Parathyroid adenoma (tissue), 2 donors: ENCODE data around the gene CARS1.

Experiments
- H2AFZ ChIP-seq: fragments of 300-600 bp; sonication (generic); one replicate; pipeline ENCODE4 v1.7.0; 2017; ENCODE audit warnings: antibody characterized with exemption, mild to moderate bottlenecking
- H3K27ac ChIP-seq: fragments of 300-600 bp; sonication (generic); one replicate; pipeline ENCODE4 v1.7.0; 2017
- H3K27me3 ChIP-seq: fragments of 300-600 bp; sonication (generic); one replicate; pipeline ENCODE4 v1.7.0; 2017; ENCODE audit warnings: low read length; ENCODE audit not compliant: control insufficient read depth, insufficient read depth
- H3K36me3 ChIP-seq: fragments of 300-600 bp; sonication (generic); one replicate; pipeline ENCODE4 v1.7.0; 2017; ENCODE audit warnings: low read length; ENCODE audit not compliant: control insufficient read depth, insufficient read depth
- H3K4me1 ChIP-seq: fragments of 300-600 bp; sonication (generic); one replicate; pipeline ENCODE4 v1.7.0; 2017; ENCODE audit warnings: control low read depth
- H3K4me2 ChIP-seq: fragments of 300-600 bp; sonication (generic); one replicate; pipeline ENCODE4 v1.7.0; 2017; ENCODE audit warnings: low read length
- H3K4me3 ChIP-seq: fragments of 300-600 bp; sonication (generic); one replicate; pipeline ENCODE4 v1.7.0; 2017; ENCODE audit warnings: low read depth, low read length
- H3K79me2 ChIP-seq: fragments of 300-600 bp; sonication (generic); one replicate; pipeline ENCODE4 v1.7.0; 2017; ENCODE audit warnings: control low read depth
- H3K9ac ChIP-seq: fragments of 300-600 bp; sonication (generic); one replicate; pipeline ENCODE4 v1.7.0; 2017; ENCODE audit warnings: mild to moderate bottlenecking
- H3K9me3 ChIP-seq: fragments of 300-600 bp; sonication (generic); one replicate; pipeline ENCODE4 v1.7.0; 2017; ENCODE audit warnings: low read length; ENCODE audit not compliant: control insufficient read depth
- TF ChIP-seq, protein P1 (sequence below): fragments of 300-600 bp; sonication (generic); IDR thresholded peaks from one replicate; pipeline ENCODE4 v1.7.0; 2017; ENCODE audit warnings: antibody characterized with exemption, mild to moderate bottlenecking
- donor health status: primary hyperparathyroidism.

CARS1 gene

GRCh38 chr11:3043315-3043871, 13.8 kb downstream of the CARS1 start:
- H3K4me2 ChIP-seq, result no peak overlapping the region
- no peaks in the 10 kb centered on the region for H3K4me1 ChIP-seq
- H3K27ac ChIP-seq, result no peak overlapping the region
- H3K27me3 ChIP-seq, result no peaks in the 10 kb centered on the region
- H2AFZ ChIP-seq, result no peak overlapping the region
- no peak overlapping the region for H3K4me3 ChIP-seq
- H3K79me2 ChIP-seq, result peaks cover 4% of the 10 kb centered on the region
- no peak overlapping the region for H3K9ac ChIP-seq
- no peaks in the 10 kb centered on the region for H3K36me3 ChIP-seq
- H3K9me3 ChIP-seq, result no peaks in the 10 kb centered on the region
- TF ChIP-seq, protein P1, sequence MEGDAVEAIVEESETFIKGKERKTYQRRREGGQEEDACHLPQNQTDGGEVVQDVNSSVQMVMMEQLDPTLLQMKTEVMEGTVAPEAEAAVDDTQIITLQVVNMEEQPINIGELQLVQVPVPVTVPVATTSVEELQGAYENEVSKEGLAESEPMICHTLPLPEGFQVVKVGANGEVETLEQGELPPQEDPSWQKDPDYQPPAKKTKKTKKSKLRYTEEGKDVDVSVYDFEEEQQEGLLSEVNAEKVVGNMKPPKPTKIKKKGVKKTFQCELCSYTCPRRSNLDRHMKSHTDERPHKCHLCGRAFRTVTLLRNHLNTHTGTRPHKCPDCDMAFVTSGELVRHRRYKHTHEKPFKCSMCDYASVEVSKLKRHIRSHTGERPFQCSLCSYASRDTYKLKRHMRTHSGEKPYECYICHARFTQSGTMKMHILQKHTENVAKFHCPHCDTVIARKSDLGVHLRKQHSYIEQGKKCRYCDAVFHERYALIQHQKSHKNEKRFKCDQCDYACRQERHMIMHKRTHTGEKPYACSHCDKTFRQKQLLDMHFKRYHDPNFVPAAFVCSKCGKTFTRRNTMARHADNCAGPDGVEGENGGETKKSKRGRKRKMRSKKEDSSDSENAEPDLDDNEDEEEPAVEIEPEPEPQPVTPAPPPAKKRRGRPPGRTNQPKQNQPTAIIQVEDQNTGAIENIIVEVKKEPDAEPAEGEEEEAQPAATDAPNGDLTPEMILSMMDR, result no peak

GRCh38 chr11:3042496-3043314, 14.5 kb downstream of the CARS1 start:
- no peaks in the 10 kb centered on the region for H3K4me1 ChIP-seq
- no peaks in the 10 kb centered on the region for H3K36me3 ChIP-seq
- no peaks in the 10 kb centered on the region for H3K9me3 ChIP-seq
- H3K27ac ChIP-seq, result no peak overlapping the region
- H3K27me3 ChIP-seq, result no peaks in the 10 kb centered on the region
- no peak overlapping the region for H3K4me2 ChIP-seq
- H3K4me3 ChIP-seq, result no peak overlapping the region
- TF ChIP-seq, protein P1, result no peak
- no peak overlapping the region for H3K9ac ChIP-seq
- no peak overlapping the region for H2AFZ ChIP-seq
- peaks cover 4% of the 10 kb centered on the region for H3K79me2 ChIP-seq

DNA sequence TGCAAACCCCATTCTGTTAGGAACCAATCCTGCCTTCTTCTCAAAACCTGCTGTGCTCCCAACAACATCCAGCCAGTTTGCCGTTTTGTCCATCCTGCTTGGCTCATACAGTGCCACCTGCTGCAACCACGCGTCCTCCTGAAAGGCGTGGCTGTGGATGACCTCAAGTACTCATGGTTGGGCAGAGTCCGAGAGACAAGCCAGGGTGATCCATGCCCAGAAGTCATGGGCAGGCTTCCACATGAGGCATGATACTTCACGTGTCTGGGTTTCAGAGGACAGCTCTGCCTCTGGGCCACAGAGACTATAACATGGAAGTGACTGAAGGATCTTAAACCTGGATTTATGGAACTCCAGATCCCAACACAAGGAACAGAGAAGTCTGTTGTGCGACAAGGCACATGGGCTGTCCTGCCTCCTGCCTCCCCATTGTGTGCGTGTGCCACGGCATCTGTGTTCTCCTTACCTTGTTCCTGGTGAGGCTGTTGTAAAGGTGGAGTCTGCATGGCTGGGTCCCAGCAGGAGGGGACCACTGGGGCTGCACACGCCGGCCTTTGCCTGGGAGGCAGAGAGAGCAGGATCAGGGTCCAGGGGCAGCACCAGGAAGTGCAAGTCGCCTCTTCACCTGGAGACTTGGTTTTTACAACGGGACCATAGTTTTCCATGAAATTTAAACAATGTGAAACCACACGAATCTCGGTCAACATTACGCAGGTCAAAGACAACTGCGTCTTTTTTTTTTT, 15.4 kb downstream of the CARS1 start:
- no peak overlapping the region for H3K27ac ChIP-seq
- no peak overlapping the region for H3K4me3 ChIP-seq
- H3K27me3 ChIP-seq, result no peaks in the 10 kb centered on the region
- no peak overlapping the region for H2AFZ ChIP-seq
- no peak overlapping the region for H3K4me2 ChIP-seq
- no peaks in the 10 kb centered on the region for H3K4me1 ChIP-seq
- H3K36me3 ChIP-seq, result no peaks in the 10 kb centered on the region
- TF ChIP-seq, protein P1, result no peak
- H3K9me3 ChIP-seq, result no peaks in the 10 kb centered on the region
- H3K9ac ChIP-seq, result no peak overlapping the region
- H3K79me2 ChIP-seq, result no peaks in the 10 kb centered on the region

- no peaks in the 10 kb centered on the region for H3K36me3 ChIP-seq
- TF ChIP-seq, protein P1, result no peak
- H3K4me3 ChIP-seq, result no peak overlapping the region
- no peaks in the 10 kb centered on the region for H3K4me1 ChIP-seq
- H3K27ac ChIP-seq, result no peak overlapping the region
- H3K9ac ChIP-seq, result no peak overlapping the region
- H3K4me2 ChIP-seq, result no peak overlapping the region
- no peak overlapping the region for H2AFZ ChIP-seq
- H3K79me2 ChIP-seq, result no peaks in the 10 kb centered on the region
- no peaks in the 10 kb centered on the region for H3K9me3 ChIP-seq
- no peaks in the 10 kb centered on the region for H3K27me3 ChIP-seq
Measured at GRCh38 chr11:3040881-3041280, 16.3 kb downstream of the CARS1 start.
